ENCODE measurements around the gene SLC66A3. TPM values are rescaled to one million over a fixed set of nuclear protein-coding genes. Genes with fewer than 3 reads are reported as not detected.
"Not testable (repeated sequence)": the region's sequence is repeated elsewhere in the genome, so short reads cannot be mapped to it uniquely, and the experiment has no call there.

The SLC66A3 gene
- total and polyA plus RNA-seq, 9 donors, result 10.5 to 17.0 (median 12.7) TPM

DNA sequence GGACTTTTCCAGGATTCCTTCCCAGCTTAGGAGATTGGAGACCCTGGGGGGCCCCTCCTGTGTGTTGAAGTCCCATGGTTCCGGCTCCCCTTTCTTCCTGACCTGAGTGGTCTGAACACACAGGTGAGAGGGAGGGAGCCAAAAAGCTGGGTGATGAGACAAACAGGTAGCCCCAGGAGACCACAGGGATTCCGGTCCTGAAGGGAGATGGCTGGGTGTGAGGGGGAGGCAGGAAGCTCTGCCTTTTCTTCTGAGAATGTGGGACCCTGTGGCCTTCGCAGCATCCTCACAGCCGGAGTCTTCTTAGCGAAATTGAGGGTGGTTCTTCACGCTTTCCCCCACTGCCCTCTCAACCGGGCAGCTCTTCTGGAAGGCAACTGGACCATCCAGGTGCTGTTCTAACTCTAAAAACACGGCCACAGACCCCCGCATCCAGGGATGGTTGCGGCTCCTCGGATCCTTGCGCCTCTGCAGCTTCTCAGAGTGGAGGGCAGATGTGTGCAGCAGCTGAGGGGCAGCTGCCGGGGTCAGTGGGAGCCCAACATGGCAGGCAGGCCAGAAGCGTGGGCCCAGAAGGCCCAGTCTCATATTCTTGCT is 4.4 kb downstream of the SLC66A3 start:
- no peaks in the 10 kb centered on the region for H3K9me3 ChIP-seq (replicated peaks; ENCODE audit: control insufficient read depth, low read depth, low read length)
- no peaks in the 10 kb centered on the region for H3K27me3 ChIP-seq (ENCODE audit: control insufficient read depth, insufficient read depth, low read length)
- H3K4me1 ChIP-seq (ENCODE audit: control insufficient read depth, insufficient read depth, low read length), result peaks cover 9% of the 10 kb centered on the region
- no peak for DNase-seq
- WGBS (ENCODE audit: insufficient coverage), result 89% methylated on average over 14 of the region's 14 CpGs
- H3K27ac ChIP-seq (ENCODE audit: low read length), result no peak overlapping the region
- no peak overlapping the region for H3K4me3 ChIP-seq (ENCODE audit: low read length)
- H3K36me3 ChIP-seq (ENCODE audit: control insufficient read depth, insufficient read depth, low read length), result peaks cover 5% of the 10 kb centered on the region

DNA sequence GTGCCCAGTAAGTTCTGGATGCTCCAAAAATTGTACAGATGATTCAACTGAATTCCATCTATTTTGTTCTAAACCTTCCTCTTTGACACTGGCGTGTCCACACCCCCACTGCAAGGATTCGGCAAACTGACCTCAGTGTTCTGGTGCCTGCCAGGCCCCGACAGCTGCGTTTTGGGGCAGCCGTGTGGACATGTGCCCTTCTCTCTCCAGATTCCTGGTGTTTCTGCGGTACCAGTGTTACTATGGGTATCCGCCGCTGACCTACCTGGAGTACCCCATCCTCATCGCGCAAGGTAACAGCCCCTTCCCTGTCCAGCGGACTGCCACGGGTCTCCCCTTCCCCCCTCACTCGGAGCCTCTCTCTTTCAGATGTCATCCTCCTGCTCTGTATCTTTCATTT is 5.0 kb downstream of the SLC66A3 start:
- WGBS (ENCODE audit: insufficient coverage), result 84% methylated on average over 13 of the region's 13 CpGs
- Histone ChIP-seq H3K9me3 (replicated peaks; ENCODE audit: control insufficient read depth, low read depth, low read length) (no peaks in the 10 kb centered on the region), H3K4me1 (ENCODE audit: control insufficient read depth, insufficient read depth, low read length) (peaks cover 8% of the 10 kb centered on the region), H3K36me3 (ENCODE audit: control insufficient read depth, insufficient read depth, low read length) (peaks cover 5% of the 10 kb centered on the region), H3K27me3 (ENCODE audit: control insufficient read depth, insufficient read depth, low read length) (no peaks in the 10 kb centered on the region), H3K4me3 (ENCODE audit: low read length) (no peak overlapping the region), H3K27ac (ENCODE audit: low read length) (no peak overlapping the region)
- DNase-seq, result no peak

DNA sequence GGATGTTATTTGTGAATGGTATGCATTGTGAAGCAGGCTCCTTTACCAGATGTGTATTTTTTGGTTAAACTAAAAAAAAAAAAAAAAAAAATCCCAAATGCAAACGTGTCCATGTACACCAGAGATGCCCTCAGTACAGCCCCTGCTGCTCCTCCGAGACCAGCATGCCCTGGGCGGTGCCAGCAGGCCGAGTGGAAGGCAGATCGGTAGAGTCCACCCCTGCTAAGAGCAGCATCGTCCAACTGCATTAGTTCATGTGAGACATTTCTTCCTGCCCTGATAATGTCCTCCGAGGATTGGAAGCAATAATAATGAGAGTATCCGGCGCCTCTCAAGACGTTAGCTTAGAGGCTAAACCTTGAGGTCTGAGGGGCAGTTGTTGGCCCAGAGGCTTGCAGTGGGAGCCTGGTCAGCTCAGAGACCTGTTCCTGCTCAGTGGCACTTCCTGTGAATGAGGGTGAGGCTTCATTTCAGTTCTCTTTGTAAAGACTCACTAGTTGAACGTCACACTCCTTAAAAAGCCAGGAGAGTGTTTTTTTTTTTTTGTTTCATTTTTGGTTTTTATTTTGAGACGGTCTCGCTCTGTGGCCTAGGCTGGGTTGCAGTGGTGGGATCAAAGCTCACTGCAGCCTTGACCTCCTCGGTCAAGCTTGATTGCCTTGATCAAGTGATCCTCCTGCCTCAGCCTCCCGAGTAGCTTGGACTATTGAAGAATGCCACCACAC is 5.6 kb downstream of the SLC66A3 start:
- Histone ChIP-seq H3K4me3 (ENCODE audit: low read length) (no peak overlapping the region), H3K27ac (ENCODE audit: low read length) (peak overlapping the region; percentile 20), H3K27me3 (ENCODE audit: control insufficient read depth, insufficient read depth, low read length) (no peaks in the 10 kb centered on the region), H3K36me3 (ENCODE audit: control insufficient read depth, insufficient read depth, low read length) (peaks cover 5% of the 10 kb centered on the region), H3K4me1 (ENCODE audit: control insufficient read depth, insufficient read depth, low read length) (peaks cover 4% of the 10 kb centered on the region), H3K9me3 (replicated peaks; ENCODE audit: control insufficient read depth, low read depth, low read length) (no peaks in the 10 kb centered on the region)
- 62% methylated on average over 8 of the region's 15 CpGs for WGBS (ENCODE audit: insufficient coverage)
- no peak for DNase-seq

DNA sequence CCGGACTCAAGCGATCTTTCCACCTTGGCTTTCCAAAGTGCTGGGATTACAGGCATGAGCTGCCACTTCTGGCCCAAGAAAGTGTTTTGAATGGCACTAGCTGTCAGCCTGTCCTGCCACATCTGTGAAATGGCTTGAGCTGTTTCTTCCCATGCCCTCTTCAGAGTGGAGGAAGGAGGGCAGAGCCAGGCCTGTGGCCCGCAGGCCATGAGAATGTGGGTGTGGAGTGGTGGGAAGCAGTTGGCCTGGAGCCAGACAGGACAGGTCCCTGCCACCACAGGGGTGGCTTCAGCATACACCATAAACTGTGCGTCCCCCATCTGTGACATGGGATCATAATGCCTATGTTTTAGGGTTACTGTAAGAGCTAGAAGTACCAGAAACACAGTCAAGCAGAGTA is 6.5 kb downstream of the SLC66A3 start:
- Histone ChIP-seq H3K27me3 (ENCODE audit: control insufficient read depth, insufficient read depth, low read length) (no peaks in the 10 kb centered on the region), H3K9me3 (replicated peaks; ENCODE audit: control insufficient read depth, low read depth, low read length) (no peaks in the 10 kb centered on the region), H3K4me3 (ENCODE audit: low read length) (no peak overlapping the region), H3K36me3 (ENCODE audit: control insufficient read depth, insufficient read depth, low read length) (peaks cover 5% of the 10 kb centered on the region), H3K27ac (ENCODE audit: low read length) (no peak overlapping the region), H3K4me1 (ENCODE audit: control insufficient read depth, insufficient read depth, low read length) (no peaks in the 10 kb centered on the region)
- 100% methylated on average over 2 of the region's 4 CpGs for WGBS (ENCODE audit: insufficient coverage)
- DNase-seq, result no peak

DNA sequence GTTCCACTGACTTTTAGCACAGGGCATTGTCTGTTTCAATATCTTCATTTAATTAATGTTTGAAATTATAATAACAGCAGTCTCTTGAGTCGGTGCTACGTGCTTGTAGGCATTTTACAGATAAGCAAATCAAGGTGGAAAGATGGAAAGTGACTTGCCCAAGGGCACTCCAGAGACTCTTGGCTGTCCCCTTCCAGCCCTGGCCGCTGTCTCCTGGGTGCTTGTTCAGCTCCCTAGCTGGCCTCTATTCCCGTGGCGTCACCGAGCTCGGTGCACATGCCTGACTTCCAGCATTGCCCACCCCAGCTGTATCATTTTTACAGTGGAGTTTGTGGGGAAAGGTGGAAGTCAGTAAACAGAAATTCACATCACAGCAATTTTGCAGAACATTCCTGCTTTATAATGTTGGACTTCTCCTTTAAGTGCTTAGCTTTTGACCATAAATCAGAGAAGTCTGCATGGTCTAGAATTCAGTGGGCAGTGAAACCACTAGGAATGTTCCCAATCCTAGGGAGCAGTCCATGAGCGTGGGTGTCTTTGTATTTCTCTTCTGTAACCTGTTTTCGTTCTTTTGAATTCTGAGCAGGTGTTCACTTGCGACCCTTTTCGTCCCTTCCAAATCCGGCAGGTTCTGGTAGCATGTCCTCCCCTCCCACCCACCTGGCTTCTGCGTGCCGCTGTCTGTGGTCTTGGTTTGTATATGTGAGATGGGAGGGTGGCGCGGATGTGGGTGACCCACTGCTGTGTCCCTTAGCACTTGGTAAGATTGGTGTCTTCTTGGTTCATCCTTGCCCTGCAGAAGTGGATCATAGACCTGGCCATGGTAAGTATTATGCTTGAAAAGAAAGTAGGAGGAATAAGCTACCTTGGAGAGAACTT is 8.4 kb downstream of the SLC66A3 start:
- Histone ChIP-seq H3K27me3 (ENCODE audit: control insufficient read depth, insufficient read depth, low read length) (no peaks in the 10 kb centered on the region), H3K4me3 (ENCODE audit: low read length) (no peak overlapping the region), H3K36me3 (ENCODE audit: control insufficient read depth, insufficient read depth, low read length) (peaks cover 5% of the 10 kb centered on the region), H3K27ac (ENCODE audit: low read length) (no peak overlapping the region), H3K4me1 (ENCODE audit: control insufficient read depth, insufficient read depth, low read length) (no peaks in the 10 kb centered on the region), H3K9me3 (replicated peaks; ENCODE audit: control insufficient read depth, low read depth, low read length) (no peaks in the 10 kb centered on the region)
- 87% methylated on average over 3 of the region's 16 CpGs for WGBS (ENCODE audit: insufficient coverage)
- DNase-seq, result no peak

DNA sequence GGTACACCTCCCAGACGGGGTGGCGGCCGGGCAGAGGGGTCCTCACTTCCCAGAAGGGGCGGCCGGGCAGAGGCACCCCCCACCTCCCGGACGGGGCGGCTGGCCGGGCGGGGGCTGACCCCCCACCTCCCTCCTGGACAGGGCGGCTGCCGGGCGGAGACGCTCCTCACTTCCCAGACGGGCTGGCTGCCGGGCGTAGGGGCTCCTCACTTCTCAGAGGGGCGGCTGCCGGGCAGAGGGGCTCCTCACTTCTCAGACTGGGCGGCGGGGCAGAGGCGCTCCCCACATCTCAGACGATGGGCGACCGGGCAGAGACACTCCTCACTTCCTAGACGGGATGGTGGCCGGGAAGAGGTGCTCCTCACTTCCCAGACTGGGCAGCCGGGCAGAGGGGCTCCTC is 9.8 kb downstream of the SLC66A3 start:
- DNase-seq; H3K4me3 ChIP-seq (ENCODE audit: low read length); H3K27ac ChIP-seq (ENCODE audit: low read length); H3K36me3 ChIP-seq (ENCODE audit: control insufficient read depth, insufficient read depth, low read length); H3K9me3 ChIP-seq (replicated peaks; ENCODE audit: control insufficient read depth, low read depth, low read length); H3K27me3 ChIP-seq (ENCODE audit: control insufficient read depth, insufficient read depth, low read length); H3K4me1 ChIP-seq (ENCODE audit: control insufficient read depth, insufficient read depth, low read length): not testable (repeated sequence)
- 89% methylated on average over 9 of the region's 28 CpGs for WGBS (ENCODE audit: insufficient coverage)

DNA sequence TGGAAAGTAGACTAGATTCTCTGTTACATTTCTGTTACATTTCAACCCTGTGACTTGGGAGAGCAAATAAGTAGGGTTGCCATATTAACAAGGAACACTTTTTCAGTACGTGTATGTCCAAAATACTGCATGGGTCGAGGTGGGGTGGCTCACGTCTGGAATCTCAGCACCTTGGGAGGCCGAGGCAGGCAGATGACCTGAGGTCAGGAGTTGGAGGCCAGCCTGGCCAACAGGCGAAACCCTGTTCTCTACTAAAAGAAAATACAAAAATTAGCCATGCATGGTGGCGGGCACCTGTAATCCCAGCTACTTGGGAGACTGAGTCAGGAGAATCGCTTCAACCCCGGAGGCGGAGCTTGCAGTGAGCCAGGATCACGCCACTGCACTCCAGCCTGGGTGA is 11.2 kb downstream of the SLC66A3 start:
- Histone ChIP-seq H3K9me3 (replicated peaks; ENCODE audit: control insufficient read depth, low read depth, low read length) (no peaks in the 10 kb centered on the region), H3K27me3 (ENCODE audit: control insufficient read depth, insufficient read depth, low read length) (no peaks in the 10 kb centered on the region), H3K4me1 (ENCODE audit: control insufficient read depth, insufficient read depth, low read length) (no peaks in the 10 kb centered on the region), H3K4me3 (ENCODE audit: low read length) (no peak overlapping the region), H3K36me3 (ENCODE audit: control insufficient read depth, insufficient read depth, low read length) (peaks cover 5% of the 10 kb centered on the region), H3K27ac (ENCODE audit: low read length) (no peak overlapping the region)
- no peak for DNase-seq
- WGBS (ENCODE audit: insufficient coverage), result 90% methylated on average over 2 of the region's 10 CpGs

DNA sequence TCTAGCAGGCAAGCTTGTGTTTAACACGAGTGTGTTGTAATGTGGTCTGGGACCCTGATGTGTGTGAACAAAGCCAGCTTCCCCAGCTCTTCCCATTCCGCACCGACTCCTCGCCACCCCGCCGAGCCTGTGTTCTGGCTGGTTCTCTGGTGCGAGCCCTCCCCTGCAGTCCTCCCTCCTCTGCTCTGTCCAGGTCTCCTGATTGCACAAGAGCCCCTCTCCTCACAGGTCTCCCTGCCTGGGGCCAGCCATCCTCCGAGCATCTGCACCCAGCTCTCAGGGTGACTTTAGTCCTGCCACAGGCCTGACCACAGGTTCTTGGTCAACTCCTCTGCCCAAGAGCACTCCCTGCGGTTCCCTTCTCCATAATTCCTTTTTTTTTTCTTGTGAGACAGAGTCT is 13.2 kb downstream of the SLC66A3 start:
- Histone ChIP-seq H3K27me3 (ENCODE audit: control insufficient read depth, insufficient read depth, low read length) (no peaks in the 10 kb centered on the region), H3K36me3 (ENCODE audit: control insufficient read depth, insufficient read depth, low read length) (peaks cover 5% of the 10 kb centered on the region), H3K4me3 (ENCODE audit: low read length) (no peak overlapping the region), H3K9me3 (replicated peaks; ENCODE audit: control insufficient read depth, low read depth, low read length) (no peaks in the 10 kb centered on the region), H3K4me1 (ENCODE audit: control insufficient read depth, insufficient read depth, low read length) (no peaks in the 10 kb centered on the region), H3K27ac (ENCODE audit: low read length) (no peak overlapping the region)
- DNase-seq, result no peak
- WGBS (ENCODE audit: insufficient coverage), result 91% methylated on average over 7 of the region's 9 CpGs

DNA sequence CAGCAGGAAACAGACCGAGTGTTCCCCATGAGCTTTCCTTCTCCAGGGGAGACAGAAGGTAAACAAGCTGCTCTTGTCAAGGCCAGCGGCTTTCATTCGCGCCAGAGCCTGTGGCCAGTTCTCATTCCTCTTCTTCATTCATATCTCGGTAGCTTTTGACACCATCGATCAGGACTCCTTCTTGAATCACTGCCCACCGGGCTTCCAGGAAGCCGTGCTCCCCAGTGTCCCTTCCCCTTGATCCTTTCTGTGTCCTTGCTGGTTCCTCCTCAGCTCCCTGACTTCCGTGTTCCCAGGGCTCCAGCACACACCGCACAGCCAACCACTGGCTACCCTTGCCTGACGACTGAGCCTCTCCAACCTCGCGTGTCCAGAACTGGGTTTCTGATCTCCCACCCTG is 14.1 kb downstream of the SLC66A3 start:
- 73% methylated on average over 13 of the region's 13 CpGs for WGBS (ENCODE audit: insufficient coverage)

DNA sequence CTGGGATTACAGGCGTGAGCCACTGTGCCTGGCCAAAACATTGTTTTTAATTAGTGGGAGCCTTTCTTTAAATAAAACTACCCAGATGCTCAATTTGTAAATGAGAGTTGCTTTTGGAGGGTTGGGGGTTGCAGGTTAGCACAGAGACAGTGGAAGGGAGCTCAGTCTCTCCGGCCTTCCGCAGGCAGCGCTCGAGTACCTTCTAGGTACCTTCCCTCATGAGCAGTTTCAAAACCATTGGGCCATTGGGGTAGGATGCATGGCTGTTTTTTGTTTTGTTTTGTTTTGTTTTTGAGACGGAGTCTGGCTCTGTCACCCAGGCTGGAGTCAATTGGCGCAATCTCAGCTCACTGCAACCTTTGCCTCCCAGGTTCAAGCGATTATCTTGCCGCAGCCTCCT is 19.0 kb downstream of the SLC66A3 start:
- H3K36me3 ChIP-seq (ENCODE audit: control insufficient read depth, insufficient read depth, low read length), result peaks cover 2% of the 10 kb centered on the region
- H3K4me1 ChIP-seq (ENCODE audit: control insufficient read depth, insufficient read depth, low read length), result no peaks in the 10 kb centered on the region
- no peaks in the 10 kb centered on the region for H3K9me3 ChIP-seq (replicated peaks; ENCODE audit: control insufficient read depth, low read depth, low read length)
- no peak overlapping the region for H3K27ac ChIP-seq (ENCODE audit: low read length)
- 93% methylated on average over 2 of the region's 9 CpGs for WGBS (ENCODE audit: insufficient coverage)
- H3K4me3 ChIP-seq (ENCODE audit: low read length), result no peak overlapping the region
- no peaks in the 10 kb centered on the region for H3K27me3 ChIP-seq (ENCODE audit: control insufficient read depth, insufficient read depth, low read length)
- no peak for DNase-seq

More for the DNA sequence above, 14.1 kb downstream of the SLC66A3 start:
- no peaks in the 10 kb centered on the region for H3K4me1 ChIP-seq (ENCODE audit: control insufficient read depth, insufficient read depth, low read length)
- H3K27ac ChIP-seq (ENCODE audit: low read length), result no peak overlapping the region
- DNase-seq, result no peak
- H3K9me3 ChIP-seq (replicated peaks; ENCODE audit: control insufficient read depth, low read depth, low read length), result no peaks in the 10 kb centered on the region
- no peaks in the 10 kb centered on the region for H3K36me3 ChIP-seq (ENCODE audit: control insufficient read depth, insufficient read depth, low read length)
- no peak overlapping the region for H3K4me3 ChIP-seq (ENCODE audit: low read length)
- no peaks in the 10 kb centered on the region for H3K27me3 ChIP-seq (ENCODE audit: control insufficient read depth, insufficient read depth, low read length)

All from muscle of leg (tissue), 11 donors.